Neuronal stem cell (in vitro differentiated cells): ENCODE results near the gene HOXA11.

Source experiments
- DNase-seq: peaks from one replicate; pipeline ENCODE4 v3.0.0-alpha.2; 2013; ENCODE audit warnings: low spot score
- H2AFZ ChIP-seq: one replicate; pipeline ENCODE4 v1.6.1; 2013; ENCODE audit warnings: mild to moderate bottlenecking, low read length, inconsistent platforms
- H2AK5ac ChIP-seq: 2 replicates; pipeline ENCODE4 v1.6.1; 2013; ENCODE audit warnings: low read depth, mild to moderate bottlenecking, inconsistent platforms, low read length, moderate library complexity, mixed read lengths
- H2BK120ac ChIP-seq: 2 replicates; pipeline ENCODE4 v1.6.1; 2013; ENCODE audit warnings: low read depth, mild to moderate bottlenecking, inconsistent platforms, low read length, moderate library complexity, mixed read lengths
- H2BK12ac ChIP-seq: one replicate; pipeline ENCODE4 v1.6.1; 2013; ENCODE audit warnings: low read length, inconsistent platforms
- H2BK15ac ChIP-seq: 2 replicates; pipeline ENCODE4 v1.6.1; 2013; ENCODE audit warnings: mild to moderate bottlenecking, low read length, inconsistent platforms, mixed read lengths
- H2BK5ac ChIP-seq: one replicate; pipeline ENCODE4 v1.6.1; 2013; ENCODE audit warnings: inconsistent platforms, mild to moderate bottlenecking, low read length, moderate library complexity
- H3K14ac ChIP-seq: one replicate; pipeline ENCODE4 v1.6.1; 2013; ENCODE audit warnings: low read length, inconsistent platforms
- H3K18ac ChIP-seq: 2 replicates; pipeline ENCODE4 v1.6.1; 2013; ENCODE audit warnings: low read length, inconsistent platforms
- H3K23ac ChIP-seq: 2 replicates; pipeline ENCODE4 v1.6.1; 2013; ENCODE audit warnings: low read depth, mild to moderate bottlenecking, mixed read lengths, low read length, inconsistent platforms; ENCODE audit not compliant: poor library complexity
- H3K27ac ChIP-seq: replicated peaks from 3 replicates; pipeline ENCODE4 v1.5.1; 2013; ENCODE audit warnings: low read length, inconsistent platforms
- H3K27me3 ChIP-seq, 3 experiments: 2 replicates each; pipeline ENCODE4 v1.6.1; 2013; ENCODE audit warnings: low read length in 3 of 3, mild to moderate bottlenecking in 2 of 3, inconsistent platforms in 1 of 3, low read depth in 1 of 3, mixed read lengths in 1 of 3, moderate library complexity in 1 of 3; ENCODE audit not compliant: control insufficient read depth in 3 of 3, insufficient read depth in 3 of 3
- H3K36me3 ChIP-seq, 2 donors: replicated peaks in 1 of 2; 2 replicates each; pipeline ENCODE4 v1.6.1; 2013; ENCODE audit warnings: low read length in 2 of 2; ENCODE audit not compliant: control insufficient read depth in 2 of 2, insufficient read depth in 2 of 2
- H3K4ac ChIP-seq: 2 replicates; pipeline ENCODE4 v1.6.1; 2013; ENCODE audit warnings: inconsistent platforms, mild to moderate bottlenecking, low read length, moderate library complexity
- H3K4me1 ChIP-seq, 2 donors: 1 replicate in 1 of 2; 2 replicates in 1 of 2; pipeline ENCODE4 v1.6.1; 2013; ENCODE audit warnings: low read length in 2 of 2, low read depth in 1 of 2; ENCODE audit not compliant: control insufficient read depth in 2 of 2, insufficient read depth in 1 of 2
- H3K4me2 ChIP-seq: one replicate; pipeline ENCODE4 v1.6.1; 2013; ENCODE audit warnings: mild to moderate bottlenecking, low read length, inconsistent platforms; ENCODE audit not compliant: insufficient read depth, poor library complexity, severe bottlenecking
- H3K4me3 ChIP-seq, 2 donors: 2 replicates each; pipeline ENCODE4 v1.5.1; 2013; ENCODE audit warnings: low read length in 2 of 2, mild to moderate bottlenecking in 2 of 2, inconsistent platforms in 1 of 2, moderate library complexity in 1 of 2
- H3K79me1 ChIP-seq: one replicate; pipeline ENCODE4 v1.6.1; 2013; ENCODE audit warnings: low read depth, mild to moderate bottlenecking, inconsistent platforms, low read length, moderate library complexity
- H3K9ac ChIP-seq: one replicate; pipeline ENCODE4 v1.6.1; 2013; ENCODE audit warnings: mild to moderate bottlenecking, low read depth, low read length, inconsistent platforms; ENCODE audit not compliant: poor library complexity
- H3K9me3 ChIP-seq, 2 donors: replicated peaks in 1 of 2; 2 replicates each; pipeline versions ENCODE3 to v1.6.1; 2013; ENCODE audit warnings: low read length in 2 of 2, mild to moderate bottlenecking in 2 of 2, inconsistent platforms in 1 of 2, low read depth in 1 of 2, mixed read lengths in 1 of 2, moderate library complexity in 1 of 2; ENCODE audit not compliant: control insufficient read depth in 2 of 2, insufficient read depth in 1 of 2
- H4K8ac ChIP-seq: one replicate; pipeline ENCODE4 v1.6.1; 2013; ENCODE audit warnings: low read depth, mild to moderate bottlenecking, inconsistent platforms, low read length, moderate library complexity
- H4K91ac ChIP-seq: one replicate; pipeline ENCODE4 v1.6.1; 2013; ENCODE audit warnings: low read length, low read depth, mild to moderate bottlenecking, inconsistent platforms; ENCODE audit not compliant: poor library complexity
- WGBS, 2 donors: extraction: QIAGEN DNeasy Blood & Tissue Kit; methylation state at CpG; one replicate each; pipeline ENCODE4 v1.1.7; 2013; ENCODE audit warnings: missing lambda C conversion rate in 2 of 2, mixed read lengths in 1 of 2; ENCODE audit not compliant: insufficient read length in 2 of 2, insufficient replicate concordance in 1 of 2; ENCODE audit errors: extremely low coverage in 2 of 2; 5-methylcytosine and 5-hydroxymethylcytosine counted together

The HOXA11 gene

DNA sequence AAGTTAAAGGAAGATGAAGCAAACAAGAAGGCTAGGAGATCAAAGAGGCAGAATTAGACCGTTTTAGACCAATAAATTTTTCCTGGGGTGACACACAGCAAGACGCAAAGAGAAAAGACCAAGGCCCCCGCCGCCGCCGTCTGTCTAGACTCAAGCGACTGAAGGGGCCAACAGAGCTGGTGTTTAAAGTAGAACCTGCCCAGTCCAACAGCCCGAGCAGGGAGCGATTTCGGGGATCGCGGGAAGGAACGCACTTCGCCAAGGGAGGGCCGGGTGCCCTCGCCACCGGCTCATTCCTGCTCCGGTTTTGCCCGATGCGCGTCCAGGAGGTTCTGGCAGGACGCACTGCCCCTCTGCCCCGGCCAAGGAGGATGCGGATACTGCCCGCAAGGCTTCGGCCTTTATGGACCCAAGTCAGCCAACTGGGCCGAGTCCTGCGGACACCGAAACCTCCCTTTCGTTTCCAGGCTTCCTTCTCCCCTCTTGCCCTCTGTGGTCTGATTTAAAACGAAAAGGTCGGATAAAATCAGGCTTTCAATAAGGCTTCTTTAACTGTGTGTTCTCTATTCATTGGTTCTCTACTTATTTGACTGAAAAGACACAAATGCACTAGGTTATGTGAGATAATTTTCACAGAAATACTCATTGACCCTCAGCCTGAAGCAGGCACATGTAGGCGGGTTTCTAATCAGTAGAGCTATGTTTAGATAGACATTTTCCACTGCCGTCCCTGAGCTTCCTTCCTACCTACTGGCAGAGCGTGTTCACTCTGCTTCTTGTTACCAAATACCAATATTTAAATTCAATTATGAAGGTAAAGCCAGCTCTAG, 26.4 kb downstream of the HOXA11 start:
- Histone ChIP-seq H2BK12ac (no peak overlapping the region), H3K79me1 (peaks cover 2% of the 10 kb centered on the region), H2BK5ac (no peak overlapping the region), H4K91ac (no peak overlapping the region), H2BK15ac (no peak overlapping the region), H2AFZ (no peak overlapping the region), H3K9me3 (peaks cover 25 to 35% of the 10 kb centered on the region in 2 donors), H3K27ac (no peak overlapping the region), H2AK5ac (no peak overlapping the region), H3K36me3 (no peaks in the 10 kb centered on the region), H3K14ac (no peak overlapping the region), H3K9ac (no peak overlapping the region), H4K8ac (no peak overlapping the region), H3K4me3 (no peak overlapping the region), H3K18ac (no peak overlapping the region), H3K27me3 (peaks cover 73 to 97% (median 94%) of the 10 kb centered on the region in 3 experiments), H3K4me1 (no peaks in the 10 kb centered on the region), H3K4me2 (no peak overlapping the region), H2BK120ac (no peak overlapping the region), H3K4ac (no peak overlapping the region), H3K23ac (peak overlapping the region; percentile 78)
- no CpG with 5 or more reads among the region's 35 CpGs for WGBS, 2 donors
- DNase-seq: no peak

DNA sequence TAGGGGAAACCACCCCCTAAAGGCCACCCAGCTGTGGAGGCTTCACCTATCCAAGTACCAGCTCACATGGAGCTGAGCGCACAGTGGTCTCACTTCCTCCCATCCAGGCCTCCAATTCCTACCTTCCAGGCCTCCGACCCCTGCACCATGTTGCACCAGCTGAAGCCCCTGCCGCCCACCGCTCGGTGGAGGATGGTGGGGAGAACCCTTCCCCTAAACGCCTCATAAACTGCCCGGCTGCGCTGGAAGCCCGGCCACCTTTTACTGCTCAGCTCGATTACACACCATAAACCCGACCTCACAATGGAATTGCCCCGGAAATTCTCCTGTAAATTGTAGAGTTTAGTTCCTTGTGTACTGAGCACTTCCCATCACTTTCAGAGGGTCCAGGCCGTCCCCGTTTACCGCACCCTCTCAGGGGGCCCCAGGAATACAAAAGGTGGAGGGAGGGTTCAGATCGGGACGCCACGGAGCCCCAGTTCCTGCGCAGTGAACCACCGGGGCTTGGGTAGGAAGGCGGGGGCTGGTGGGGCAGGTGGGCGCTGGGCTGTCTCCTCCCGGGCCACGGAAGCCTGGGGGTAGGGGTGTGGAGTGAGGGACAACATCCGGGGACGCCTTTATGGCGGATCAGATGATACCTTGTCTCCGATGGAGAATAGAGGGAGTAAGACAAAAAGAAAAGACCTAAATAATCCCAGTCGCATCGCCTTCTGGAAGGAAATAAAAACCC, 27.2 kb downstream of the HOXA11 start:
- no peak overlapping the region for H2AFZ ChIP-seq
- H3K4me3 ChIP-seq: no peak overlapping the region
- H3K18ac ChIP-seq: no peak overlapping the region
- no peak overlapping the region for H3K4me2 ChIP-seq
- no peak overlapping the region for H3K14ac ChIP-seq
- H2AK5ac ChIP-seq: no peak overlapping the region
- H3K27ac ChIP-seq: no peak overlapping the region
- no peak overlapping the region for H4K91ac ChIP-seq
- H2BK120ac ChIP-seq: no peak overlapping the region
- no peak overlapping the region for H2BK15ac ChIP-seq
- H3K4me1 ChIP-seq: no peaks in the 10 kb centered on the region
- no peak overlapping the region for H3K4ac ChIP-seq
- H3K9me3 ChIP-seq: peaks cover 25 to 37% of the 10 kb centered on the region in 2 donors
- H2BK12ac ChIP-seq: no peak overlapping the region
- no peak overlapping the region for H3K23ac ChIP-seq
- no peaks in the 10 kb centered on the region for H3K36me3 ChIP-seq
- WGBS, 2 donors: no CpG with 5 or more reads among the region's 30 CpGs
- H3K79me1 ChIP-seq: peaks cover 2% of the 10 kb centered on the region
- no peak for DNase-seq
- no peak overlapping the region for H2BK5ac ChIP-seq
- peaks cover 75 to 97% (median 94%) of the 10 kb centered on the region in 3 experiments for H3K27me3 ChIP-seq
- no peak overlapping the region for H4K8ac ChIP-seq
- H3K9ac ChIP-seq: no peak overlapping the region

DNA sequence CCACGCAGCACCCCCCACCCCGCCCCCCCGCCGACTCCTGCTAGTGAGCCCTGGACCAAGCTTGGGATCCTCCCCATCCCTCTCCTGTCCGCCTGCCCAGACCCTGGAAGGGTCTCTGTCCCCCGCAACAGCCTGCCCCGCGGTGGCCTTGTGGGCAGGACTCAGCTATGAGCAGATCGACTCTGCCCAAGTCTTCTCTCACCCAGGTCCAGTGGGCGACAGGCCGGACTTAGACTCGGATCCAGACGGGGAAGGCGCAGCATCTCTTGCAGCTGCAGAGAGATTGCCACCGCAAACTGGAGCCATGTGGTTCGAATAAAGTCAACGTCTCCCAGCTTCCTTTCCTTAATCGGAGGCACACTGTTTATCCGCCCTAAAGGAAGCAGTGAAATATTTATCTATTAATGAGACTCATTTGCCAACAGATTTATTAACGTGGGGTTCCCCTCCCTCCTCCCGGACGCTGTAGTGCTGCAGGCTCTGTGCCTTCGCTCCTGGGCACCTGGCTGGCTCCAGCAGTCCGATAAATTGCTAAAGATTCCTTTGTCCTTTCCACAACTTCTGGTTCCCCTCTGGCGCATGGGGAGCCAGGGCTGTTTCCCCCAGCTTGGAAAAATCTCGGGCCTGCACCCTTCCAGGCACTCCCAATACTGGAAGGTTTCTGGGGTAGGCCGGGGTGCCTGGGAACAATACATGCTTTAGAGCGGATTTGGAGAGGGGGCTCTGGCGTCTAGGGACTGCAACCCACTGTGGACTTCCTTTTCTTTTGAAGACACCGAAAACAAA, 27.9 kb downstream of the HOXA11 start:
- H3K4me1 ChIP-seq: no peaks in the 10 kb centered on the region
- no peaks in the 10 kb centered on the region for H3K36me3 ChIP-seq
- H3K27ac ChIP-seq: no peak overlapping the region
- WGBS, 2 donors: no CpG with 5 or more reads among the region's 30 CpGs
- no peak overlapping the region for H4K91ac ChIP-seq
- H3K4me2 ChIP-seq: no peak overlapping the region
- no peak overlapping the region for H3K14ac ChIP-seq
- no peak overlapping the region for H2AK5ac ChIP-seq
- peaks cover 25 to 38% of the 10 kb centered on the region in 2 donors for H3K9me3 ChIP-seq
- no peak overlapping the region for H2BK15ac ChIP-seq
- no peak overlapping the region for H3K4ac ChIP-seq
- H2BK120ac ChIP-seq: no peak overlapping the region
- no peak overlapping the region for H3K4me3 ChIP-seq
- no peak overlapping the region for H4K8ac ChIP-seq
- no peak overlapping the region for H3K9ac ChIP-seq
- H3K27me3 ChIP-seq: peaks cover 80 to 98% (median 94%) of the 10 kb centered on the region in 3 experiments
- no peak overlapping the region for H2BK12ac ChIP-seq
- no peak for DNase-seq
- peak overlapping the region; percentile 79 for H2AFZ ChIP-seq
- no peak overlapping the region for H3K18ac ChIP-seq
- no peak overlapping the region for H2BK5ac ChIP-seq
- peaks cover 2% of the 10 kb centered on the region for H3K79me1 ChIP-seq
- no peak overlapping the region for H3K23ac ChIP-seq
